Gastrocnemius medialis (tissue), 4 donors: Measurements from ENCODE around the gene MEGF6.

ENCODE experiments used
- POLR2A ChIP-seq, 2 donors: fragments of 450-650 bp; IDR thresholded peaks; one replicate each; pipeline ENCODE4 v1.6.1; 2017; ENCODE audit warnings: antibody characterized with exemption in 2 of 2, mild to moderate bottlenecking in 2 of 2, moderate library complexity in 2 of 2
- TF ChIP-seq, protein P1 (sequence below), 5 experiments: fragments of 450-650 bp in 3 of 5; fragments of 200-600 bp in 2 of 5; sonication (generic) in 2 of 5; IDR thresholded peaks in 4 of 5; conservative IDR thresholded peaks in 1 of 5; 1 replicate in 4 of 5; 2 replicates in 1 of 5; pipeline ENCODE4 v1.5.1; 2016 to 2019; ENCODE audit warnings: antibody characterized with exemption in 5 of 5, mild to moderate bottlenecking in 3 of 5, moderate library complexity in 3 of 5

GRCh38 chr1:3477241-3477995, 133.9 kb downstream of the MEGF6 start:
- no peak for TF ChIP-seq POLR2A (IDR thresholded peaks at IDR 0.05)
- TF ChIP-seq, protein P1, sequence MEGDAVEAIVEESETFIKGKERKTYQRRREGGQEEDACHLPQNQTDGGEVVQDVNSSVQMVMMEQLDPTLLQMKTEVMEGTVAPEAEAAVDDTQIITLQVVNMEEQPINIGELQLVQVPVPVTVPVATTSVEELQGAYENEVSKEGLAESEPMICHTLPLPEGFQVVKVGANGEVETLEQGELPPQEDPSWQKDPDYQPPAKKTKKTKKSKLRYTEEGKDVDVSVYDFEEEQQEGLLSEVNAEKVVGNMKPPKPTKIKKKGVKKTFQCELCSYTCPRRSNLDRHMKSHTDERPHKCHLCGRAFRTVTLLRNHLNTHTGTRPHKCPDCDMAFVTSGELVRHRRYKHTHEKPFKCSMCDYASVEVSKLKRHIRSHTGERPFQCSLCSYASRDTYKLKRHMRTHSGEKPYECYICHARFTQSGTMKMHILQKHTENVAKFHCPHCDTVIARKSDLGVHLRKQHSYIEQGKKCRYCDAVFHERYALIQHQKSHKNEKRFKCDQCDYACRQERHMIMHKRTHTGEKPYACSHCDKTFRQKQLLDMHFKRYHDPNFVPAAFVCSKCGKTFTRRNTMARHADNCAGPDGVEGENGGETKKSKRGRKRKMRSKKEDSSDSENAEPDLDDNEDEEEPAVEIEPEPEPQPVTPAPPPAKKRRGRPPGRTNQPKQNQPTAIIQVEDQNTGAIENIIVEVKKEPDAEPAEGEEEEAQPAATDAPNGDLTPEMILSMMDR (IDR thresholded peaks at IDR 0.05 in 4 of 5, conservative IDR thresholded peaks at IDR 0.05 in 1 of 5) = no peak
